CD4-positive, alpha-beta T cell treated with Interferon gamma for 1 hour (primary cell): ENCODE results near the gene KLHL7.
"Not testable (repeated sequence)": the region's sequence is repeated elsewhere in the genome, so short reads cannot be mapped to it uniquely, and the experiment has no call there.

Experiments
- DNase-seq: peaks from one replicate; pipeline ENCODE4 v3.0.0-alpha.2; 2020

KLHL7 gene

DNA sequence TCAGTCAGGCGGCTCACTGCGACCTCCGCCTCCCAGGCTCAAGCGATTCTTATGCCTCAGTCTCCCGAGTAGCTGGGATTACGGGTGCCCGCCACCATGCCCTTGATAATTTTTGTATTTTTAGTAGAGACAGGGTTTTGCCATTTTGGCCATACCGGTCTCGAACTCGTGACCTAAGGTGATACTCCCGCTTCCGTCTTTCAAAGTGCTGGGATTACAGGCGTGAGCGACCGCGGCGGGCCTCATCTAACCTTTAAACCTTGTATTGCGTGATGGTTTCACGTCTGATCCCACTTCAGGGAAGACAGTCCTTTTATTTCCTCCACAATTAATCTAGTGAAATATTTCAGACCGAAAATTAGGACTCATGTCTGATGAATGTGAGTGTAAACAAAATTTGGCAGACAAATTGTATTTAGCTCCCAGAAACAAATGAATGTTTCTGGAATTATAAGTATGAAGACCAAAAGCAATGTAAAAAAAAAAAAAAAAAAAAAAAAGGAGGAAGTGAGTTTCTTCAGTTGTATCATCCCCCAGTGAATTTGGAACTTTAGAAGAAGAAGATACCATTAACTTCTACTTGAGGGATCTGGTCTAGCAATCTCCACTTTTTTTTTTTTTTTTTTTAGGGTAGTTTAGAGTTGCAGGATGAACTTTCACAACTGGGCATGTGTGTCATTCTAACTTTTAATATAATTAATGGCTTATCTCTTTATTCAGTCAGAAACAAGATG lies 77.9 kb downstream of the KLHL7 start:
- no peak for DNase-seq

DNA sequence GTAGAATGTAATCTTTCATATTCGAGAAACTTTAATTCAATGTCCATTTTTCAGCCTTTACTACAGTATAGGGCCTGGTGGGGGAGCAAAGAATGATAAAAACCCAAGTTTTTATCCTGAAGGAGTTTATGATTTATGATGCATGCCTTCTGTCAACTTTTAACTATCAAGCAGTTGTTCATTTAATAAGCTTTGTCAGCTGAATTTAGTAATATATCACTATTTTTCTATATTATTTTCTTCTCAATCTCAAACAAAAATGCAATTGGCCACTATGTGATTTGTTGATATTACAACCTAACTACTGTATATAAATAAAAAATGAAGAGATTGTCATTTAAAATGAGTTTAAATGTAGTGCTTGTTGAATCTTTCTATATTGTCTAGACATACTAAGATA lies 78.7 kb downstream of the KLHL7 start:
- no peak for DNase-seq

DNA sequence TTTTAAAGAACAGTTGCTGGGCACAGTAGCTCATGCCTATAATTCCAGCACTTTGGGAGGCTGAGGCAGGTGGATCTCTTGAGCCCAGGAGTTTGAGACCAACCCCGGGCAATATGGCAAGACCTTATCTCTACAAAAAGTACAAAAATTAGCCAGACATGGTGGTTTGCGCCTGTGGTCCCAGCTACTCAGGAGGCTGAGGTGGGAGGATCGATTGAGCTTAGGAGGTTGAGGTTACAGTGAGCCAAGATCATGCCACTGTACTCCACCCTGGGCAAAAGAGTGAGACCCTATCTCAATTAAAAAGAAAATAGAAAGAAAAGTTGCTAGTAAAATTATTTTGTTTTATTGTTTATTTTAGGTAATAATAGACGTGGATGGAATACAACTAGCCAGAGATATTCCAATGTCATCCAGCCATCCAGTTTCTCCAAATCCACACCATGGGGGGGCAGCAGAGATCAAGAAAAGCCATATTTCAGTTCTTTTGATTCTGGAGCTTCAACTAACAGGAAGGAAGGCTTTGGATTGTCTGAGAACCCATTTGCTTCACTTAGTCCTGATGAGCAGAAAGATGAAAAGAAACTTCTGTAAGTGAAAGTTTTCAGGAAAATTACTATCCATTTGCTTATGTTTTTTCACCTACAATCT lies 79.2 kb downstream of the KLHL7 start:
- no peak for DNase-seq

DNA sequence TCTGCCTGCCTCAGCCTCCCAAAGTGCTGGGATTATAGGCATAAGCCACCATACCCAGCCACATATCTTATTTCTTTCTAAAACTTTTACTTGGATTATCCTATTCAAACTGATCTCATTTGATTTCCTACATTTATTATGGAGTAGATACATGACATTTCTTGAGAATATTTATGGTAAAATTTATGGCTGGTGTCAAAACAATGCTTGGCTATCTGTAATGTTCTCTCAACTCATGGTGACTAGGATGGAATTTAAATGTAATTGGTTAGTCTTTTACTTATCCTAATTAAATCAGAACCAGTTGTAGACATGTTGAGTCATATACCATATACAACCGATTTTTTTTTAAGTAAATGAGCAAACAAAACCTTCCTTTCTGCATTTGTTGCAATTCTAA lies 80.4 kb downstream of the KLHL7 start:
- DNase-seq: no peak

DNA sequence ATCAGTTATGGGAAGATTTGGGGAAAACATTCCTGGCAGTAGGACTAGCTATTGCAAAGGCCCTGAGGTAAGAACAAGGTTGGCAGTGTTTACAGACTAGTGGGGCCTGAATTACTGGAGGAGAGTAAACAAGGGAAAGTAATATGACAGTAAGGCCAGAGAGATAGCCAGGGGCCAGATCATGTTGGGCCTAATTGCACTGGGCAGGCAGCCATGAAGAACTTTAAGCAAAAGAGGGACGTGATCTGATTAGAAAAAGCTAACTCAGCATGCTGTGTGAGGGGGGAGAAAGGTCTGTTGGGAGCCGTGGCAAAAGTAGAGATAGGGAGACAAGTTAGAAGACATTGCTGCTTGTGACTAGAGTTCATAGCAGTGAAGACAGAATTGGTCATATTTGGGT lies 85.4 kb downstream of the KLHL7 start:
- no peak for DNase-seq

DNA sequence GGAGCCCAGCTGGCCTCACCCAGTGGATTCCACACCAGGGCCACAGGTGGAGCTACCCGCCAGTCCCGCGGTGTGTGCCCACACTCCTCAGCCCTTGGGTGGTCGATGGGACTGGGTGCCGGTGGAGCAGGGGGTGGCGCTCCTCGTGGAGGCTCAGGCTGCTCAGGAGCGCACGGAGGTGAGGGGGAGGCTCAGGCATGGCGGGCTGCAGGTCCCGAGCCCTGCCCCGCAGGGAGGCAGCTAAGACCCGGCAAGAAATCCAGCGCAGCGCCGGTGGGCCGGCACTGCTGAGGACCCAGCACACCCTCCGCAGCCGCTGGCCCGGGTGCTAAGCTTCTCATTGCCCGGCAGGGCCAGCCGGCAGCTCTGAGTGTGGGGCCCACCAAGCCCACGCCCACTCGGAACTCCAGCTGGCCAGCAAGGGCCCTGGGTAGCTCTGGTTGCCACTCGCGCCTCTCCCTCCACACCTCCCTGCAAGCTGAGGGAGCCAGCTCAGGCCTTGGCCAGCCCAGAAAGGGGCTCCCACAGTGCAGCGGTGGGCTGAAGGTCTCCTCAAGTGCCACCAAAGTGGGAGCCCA lies 88.2 kb downstream of the KLHL7 start:
- not testable (repeated sequence) for DNase-seq

DNA sequence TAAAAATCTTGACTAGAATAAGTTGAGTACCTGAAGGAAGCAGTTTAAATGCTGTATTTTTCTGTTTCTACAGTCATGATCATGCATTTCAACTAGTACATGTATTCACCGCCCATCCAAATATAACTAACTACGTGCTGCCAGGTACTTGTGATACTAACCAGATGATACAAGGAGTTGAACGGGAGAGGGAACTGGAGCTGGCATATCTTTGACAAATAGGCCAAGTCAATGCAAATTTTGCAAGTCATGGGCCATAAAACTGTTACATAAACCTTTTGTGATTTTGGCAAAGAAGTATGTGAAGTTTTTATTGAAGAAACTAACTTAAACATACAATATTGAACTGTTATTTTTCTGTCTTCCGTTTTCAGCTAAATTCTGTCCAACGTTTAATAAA lies 90.7 kb downstream of the KLHL7 start:
- no peak for DNase-seq

DNA sequence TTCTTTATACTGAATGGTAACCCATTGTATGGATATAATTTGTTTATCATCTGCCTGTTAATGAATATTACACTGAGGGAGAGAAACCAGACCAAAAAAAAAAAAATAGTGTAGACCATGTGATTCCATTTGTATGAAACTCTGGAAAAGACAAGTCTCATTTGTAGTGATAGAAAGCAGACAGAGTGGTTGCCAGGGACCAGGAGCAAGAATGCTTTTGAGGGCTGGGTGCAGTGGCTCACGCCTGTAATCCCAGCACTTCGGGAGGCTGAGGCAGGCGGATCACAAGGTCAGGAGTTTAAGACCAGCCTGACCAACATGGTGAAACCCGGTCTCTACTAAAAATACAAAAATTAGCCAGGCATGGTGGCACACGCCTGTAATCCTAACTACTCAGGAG lies 92.2 kb downstream of the KLHL7 start:
- DNase-seq: not testable (repeated sequence)

DNA sequence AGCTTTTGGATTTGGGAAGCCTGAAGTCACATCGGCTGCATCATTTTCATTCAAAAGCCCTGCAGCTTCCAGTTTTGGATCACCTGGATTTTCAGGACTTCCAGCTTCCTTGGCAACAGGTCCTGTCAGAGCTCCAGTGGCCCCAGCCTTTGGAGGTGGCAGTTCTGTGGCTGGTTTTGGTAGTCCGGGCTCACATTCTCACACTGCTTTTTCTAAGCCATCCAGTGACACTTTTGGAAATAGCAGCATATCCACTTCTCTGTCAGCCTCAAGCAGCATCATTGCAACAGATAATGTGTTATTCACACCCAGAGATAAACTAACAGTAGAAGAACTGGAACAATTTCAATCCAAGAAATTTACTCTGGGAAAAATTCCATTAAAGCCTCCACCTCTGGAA lies 94.7 kb downstream of the KLHL7 start:
- no peak for DNase-seq

DNA sequence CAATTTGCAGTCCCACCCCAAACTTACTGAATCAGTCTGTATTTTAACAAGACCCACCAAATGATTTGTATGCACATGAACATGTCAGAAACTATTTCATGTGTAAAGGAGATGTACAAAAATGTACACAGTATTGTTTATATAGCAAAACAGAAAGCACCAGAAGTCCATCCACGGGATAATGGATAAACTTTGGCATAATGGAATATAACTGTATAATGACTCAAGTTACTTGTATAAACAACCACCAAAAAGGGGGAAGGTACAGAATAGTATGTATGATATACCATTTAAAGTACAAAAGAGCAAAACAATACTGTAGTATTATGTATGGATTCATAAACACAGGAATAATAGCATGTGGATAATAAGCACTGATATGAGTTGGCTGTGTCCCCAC lies 98.7 kb downstream of the KLHL7 start:
- DNase-seq: no peak

DNA sequence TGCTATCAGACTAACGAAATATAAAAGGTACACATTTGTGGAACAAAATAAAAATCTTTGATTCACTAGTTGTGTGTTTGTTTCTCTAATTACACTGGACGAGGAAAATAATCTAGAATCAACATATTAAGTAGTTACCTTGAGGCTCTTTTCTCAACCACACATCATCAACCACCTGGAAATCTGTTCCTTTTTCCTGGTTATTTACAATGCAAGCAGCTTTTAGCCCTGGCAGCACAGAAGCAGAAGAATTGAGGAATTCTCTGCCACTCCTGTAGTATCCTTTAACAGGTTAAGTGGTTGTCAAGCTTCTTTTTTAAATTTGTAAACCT lies 100.0 kb downstream of the KLHL7 start:
- DNase-seq: no peak

DNA sequence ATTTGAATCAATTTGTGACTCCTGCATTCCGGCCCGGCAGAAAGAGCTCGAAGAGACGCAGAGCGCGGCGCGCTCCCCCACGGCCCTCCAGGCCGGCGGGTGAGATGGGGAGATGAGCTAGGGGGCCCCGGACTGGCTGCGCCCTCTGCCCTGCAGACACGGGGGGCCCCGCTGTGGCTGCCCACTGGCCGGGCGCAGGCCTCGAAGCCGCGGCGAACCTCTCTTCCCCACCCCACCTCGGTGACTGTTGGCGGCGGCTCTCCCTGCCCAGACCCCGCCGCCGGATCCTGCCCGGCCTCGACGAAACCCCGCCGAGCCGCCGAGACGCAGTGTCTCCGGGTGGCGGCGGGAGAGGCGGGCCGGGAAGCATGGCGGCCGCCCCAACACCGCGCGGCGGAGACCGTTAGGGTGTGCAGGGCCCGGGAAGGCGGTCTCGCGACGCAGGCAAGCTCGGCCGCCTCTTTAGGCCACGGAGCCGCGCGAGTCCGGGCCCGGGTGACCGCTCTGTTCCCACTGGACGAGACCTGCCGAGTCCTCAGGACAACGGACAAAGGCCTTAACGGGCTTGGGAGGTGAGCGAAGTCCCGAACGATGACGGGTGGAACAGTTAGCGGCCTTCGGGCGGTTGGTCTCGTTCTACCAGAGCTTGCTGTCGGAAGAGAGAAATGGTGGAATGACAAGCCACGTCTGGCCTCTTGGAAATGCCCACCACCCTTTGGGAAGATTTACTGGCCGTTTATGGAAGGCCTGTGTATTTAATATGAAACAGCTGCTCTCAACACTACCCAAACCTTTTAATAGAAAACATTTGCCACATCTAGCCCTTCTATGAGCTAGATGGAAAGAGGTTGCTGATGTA lies 100.6 kb downstream of the KLHL7 start:
- DNase-seq: no peak

DNA sequence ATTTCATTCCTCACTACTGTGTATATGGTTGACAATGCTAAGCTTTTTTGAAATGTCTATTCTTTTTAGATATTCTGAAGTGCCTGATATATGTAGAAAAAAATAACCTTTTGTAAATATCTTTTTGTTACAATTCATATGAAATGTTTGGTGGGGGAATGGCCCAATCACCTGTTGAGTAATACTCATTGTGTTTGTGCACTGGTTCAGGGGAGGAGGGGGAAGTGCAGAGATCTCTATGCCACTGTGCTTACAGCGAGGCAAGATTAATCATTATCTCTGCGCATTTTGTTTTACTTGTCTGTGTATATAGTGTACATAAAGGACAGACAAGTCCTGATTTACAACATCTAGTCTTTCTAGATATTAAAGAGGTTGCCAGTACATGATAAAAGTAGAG lies 101.4 kb downstream of the KLHL7 start:
- DNase-seq: no peak

DNA sequence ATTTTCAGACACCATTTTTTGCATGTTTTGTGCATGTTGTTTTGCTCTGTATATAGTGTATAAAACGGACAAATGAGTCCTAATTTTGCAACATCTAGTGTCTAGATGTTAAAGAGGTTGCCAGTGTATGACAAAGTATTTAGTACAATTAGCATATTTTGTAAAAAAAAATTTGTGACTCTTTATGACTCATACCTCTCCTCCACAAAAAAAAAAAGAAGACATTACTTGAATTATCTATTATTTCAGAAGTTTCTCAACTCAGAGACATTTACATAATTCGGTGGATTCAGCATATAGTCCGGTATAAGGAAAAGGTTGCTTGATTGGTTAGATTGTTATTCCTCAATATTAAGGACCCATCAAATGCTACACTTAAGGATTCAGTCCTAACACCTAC lies 102.3 kb downstream of the KLHL7 start:
- DNase-seq: no peak

DNA sequence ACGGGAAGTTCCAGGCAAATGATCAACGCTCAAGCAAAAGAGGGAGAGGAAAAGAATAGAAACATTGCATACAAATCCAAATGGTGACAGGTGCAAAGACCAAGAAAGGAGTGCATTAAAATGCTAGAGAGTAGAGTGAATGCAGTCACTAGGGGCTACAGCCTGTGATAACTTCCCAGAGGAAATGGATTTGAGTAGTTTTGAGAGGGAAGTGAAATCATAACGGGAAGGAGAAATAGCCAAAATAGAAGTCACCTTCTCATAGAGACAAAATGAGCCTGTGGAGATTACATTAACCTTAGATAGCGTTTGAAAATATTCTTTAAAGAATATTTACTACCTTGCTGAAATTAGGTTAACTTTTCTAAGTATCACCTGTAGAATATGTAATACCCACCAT lies 102.7 kb downstream of the KLHL7 start:
- DNase-seq: no peak

DNA sequence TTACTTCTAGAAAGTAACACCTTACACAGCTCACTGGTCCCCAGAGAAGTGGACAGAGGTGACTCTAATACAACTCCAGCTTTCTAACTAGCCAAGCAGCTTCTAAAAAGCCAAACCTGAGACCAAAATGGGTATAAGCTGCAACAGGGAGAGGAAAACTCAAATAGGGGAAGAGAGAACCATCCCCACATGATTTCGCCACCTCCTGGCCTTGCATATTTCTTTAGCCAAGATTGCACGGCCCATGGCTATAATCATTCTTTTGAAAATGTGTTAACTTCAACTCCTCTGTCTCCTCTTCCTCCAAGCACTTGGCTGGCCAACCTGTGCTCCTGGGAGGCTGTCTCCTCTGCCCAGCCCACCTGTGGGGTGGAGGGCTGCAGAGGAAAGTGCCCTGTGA lies 104.9 kb downstream of the KLHL7 start:
- no peak for DNase-seq

DNA sequence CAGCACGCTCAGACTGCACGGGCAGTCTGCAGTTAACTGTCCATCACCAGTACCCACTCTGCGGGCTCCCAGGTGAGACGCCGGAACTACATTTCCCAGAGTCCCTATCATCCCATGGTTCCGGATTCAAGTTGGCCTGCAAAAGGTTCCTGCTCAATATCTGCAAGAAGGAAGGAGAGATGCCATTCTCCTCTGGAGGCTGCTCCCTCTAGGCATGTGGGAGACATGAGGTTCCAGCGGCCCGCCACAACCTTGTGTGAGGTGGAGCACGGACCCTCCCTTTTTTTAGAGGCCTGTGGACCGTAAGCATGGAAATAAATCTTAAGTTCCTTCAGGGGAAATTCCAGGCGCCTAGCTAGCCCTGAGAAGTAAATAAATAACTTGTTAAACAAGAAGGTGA lies 106.0 kb downstream of the KLHL7 start:
- no peak for DNase-seq

DNA sequence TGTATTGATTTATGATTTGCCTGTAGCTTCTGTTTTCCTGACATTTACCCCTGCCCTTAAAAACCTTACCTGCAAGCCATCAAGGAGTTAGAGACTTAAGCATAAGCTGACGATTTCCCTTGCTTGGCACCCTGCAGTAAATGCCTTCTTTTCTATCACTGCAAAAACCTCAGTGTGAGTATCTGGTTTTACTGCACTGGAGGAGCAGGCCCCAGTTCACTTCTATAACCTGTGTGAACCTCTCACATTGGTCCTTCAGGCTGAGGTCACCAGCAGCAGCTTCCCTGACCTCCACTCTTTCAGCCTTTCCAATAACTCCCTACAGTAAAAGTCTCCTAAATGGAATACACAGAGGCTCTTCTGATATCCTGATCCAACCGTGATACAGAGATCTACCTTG lies 106.8 kb downstream of the KLHL7 start:
- no peak for DNase-seq

DNA sequence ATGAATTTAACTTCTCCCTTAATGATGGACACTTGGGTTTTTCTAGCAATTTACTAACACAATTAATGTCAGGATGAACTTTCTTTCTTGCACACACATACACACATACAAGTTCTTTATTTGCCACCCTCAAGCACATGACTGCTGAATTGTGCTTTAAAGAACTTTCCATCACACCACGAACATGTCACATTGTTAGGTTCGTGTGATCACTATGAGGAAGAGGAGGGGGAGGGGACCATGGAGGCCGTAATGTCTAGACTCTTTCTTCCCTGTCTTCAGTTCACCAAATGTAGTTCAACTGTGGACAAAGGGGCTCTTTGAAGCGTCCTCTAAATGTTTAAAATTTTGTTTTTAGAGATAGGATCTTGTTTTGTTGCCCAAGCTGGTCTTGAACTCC lies 107.3 kb downstream of the KLHL7 start:
- no peak for DNase-seq

DNA sequence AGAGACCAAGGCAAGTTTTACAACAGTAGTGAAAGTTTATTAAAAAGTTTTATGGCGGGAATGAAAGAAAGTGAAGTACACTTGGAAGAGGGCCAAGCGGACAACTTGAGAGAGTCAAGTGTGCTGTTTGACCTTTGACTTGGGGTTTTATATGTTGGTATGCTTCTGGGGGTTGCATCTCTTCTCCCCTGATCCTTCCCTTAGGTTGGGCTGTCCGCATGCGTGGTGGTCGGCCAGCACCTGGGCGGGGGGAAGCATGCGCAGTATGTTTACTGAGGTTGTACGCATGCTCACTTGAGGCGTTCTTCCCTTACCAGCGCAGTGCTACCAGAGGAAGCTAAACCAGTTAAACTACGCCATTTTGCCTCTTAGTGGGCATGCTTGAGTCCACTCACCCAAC lies 108.2 kb downstream of the KLHL7 start:
- DNase-seq: no peak

DNA sequence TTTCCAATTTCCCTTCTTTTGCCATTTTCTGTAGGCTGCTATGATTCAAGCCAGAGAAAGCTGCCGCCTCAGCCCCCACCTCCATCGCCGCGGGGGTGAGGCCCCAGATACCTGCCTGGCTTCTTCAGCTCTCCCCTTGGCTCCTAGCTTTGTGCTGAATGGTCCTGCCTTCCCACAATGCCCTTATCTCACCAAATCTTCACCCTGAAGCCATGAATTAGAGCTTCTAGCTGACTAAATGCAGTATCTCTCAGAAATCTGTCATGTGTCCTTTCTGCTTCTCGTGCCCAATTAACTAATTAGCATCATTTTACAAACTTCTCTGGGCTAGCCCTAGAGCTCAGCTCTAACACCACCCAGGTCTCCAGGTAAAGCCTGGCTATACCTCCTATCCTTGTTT lies 108.8 kb downstream of the KLHL7 start:
- no peak for DNase-seq

DNA sequence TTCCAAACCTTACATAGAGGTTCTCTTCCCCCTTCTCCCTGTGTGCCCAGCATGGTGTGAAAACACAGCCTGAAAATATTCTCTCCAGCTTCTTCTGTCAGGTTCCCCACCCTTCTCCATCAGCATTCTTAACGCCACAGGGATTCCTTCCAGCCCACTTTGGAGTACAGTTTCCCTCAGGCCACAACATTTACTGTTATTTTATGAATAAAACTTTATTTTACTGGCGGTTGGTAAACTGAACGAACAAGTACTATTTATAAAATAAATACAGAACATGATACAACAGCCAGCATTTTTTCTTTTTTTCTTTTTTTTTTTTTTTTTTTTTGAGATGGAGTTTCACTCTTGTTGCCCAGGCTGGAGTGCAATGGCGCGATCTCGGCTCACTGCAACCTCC lies 109.4 kb downstream of the KLHL7 start:
- DNase-seq: no peak

DNA sequence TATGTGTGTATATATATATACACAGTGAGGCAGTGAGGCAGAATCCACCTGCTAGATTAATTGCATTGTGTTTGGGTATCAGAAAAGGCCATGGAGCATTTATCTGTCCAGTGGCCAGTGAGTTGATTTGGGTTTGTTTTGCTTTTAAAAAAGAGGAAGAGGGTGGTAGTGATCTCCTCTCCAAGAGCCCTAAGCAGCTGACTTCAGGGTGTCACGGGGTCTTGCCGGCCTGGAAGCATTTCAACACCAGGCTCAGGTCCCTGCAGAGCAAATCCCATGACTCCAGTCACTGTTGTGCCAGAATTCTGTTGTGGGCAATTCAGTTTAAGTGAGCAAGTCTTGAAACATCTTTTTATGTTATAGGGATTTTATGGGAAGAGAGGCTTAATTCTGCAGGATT lies 110.4 kb downstream of the KLHL7 start:
- peak; percentile 50 for DNase-seq

DNA sequence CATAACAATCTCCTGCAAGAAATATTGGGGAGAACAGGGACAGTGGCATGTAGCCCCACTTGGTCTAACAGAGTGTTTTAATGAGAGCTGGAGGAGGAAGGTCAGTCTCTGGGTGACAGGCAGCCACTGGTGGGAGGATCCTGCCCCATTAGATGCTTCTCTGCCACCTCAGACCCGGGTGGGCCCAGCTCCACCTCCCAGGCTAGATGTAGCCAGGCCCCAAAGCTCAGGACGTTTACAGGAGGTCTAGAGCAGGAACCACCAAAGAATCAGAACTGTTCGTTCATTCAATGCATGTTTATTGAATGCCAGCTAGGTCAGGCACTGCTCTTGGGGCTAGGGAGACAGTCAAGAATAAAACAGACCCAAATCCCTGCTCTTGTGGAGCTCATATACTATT lies 112.6 kb downstream of the KLHL7 start:
- DNase-seq: no peak
